Liver (tissue), 9 donors: ENCODE results near the gene MAPT. TPM values are rescaled to one million over a fixed set of nuclear protein-coding genes. Genes with fewer than 3 reads are reported as not detected.

ENCODE experiments used
- DNase-seq: peaks from one replicate; pipeline ENCODE4 v3.0.0-alpha.2; 2017; ENCODE audit warnings: low spot score
- H3K27ac ChIP-seq, 2 donors: one replicate each; pipeline ENCODE4 v1.7.0; 2013; ENCODE audit warnings: inconsistent platforms in 2 of 2, low read length in 2 of 2, control low read depth in 1 of 2, low read depth in 1 of 2, mild to moderate bottlenecking in 1 of 2
- H3K27me3 ChIP-seq, 4 donors: one replicate each; pipeline versions ENCODE4 v1.6.1 to v1.7.0; 2013; ENCODE audit warnings: low read length in 3 of 4, inconsistent platforms in 1 of 4, mild to moderate bottlenecking in 1 of 4, moderate library complexity in 1 of 4; ENCODE audit not compliant: control insufficient read depth in 4 of 4, insufficient read depth in 4 of 4
- H3K36me3 ChIP-seq, 4 donors: one replicate each; pipeline versions ENCODE4 v1.6.1 to v1.7.0; 2013; ENCODE audit warnings: low read length in 3 of 4, mild to moderate bottlenecking in 3 of 4, low read depth in 1 of 4, moderate library complexity in 1 of 4; ENCODE audit not compliant: control insufficient read depth in 4 of 4, insufficient read depth in 3 of 4
- H3K4me1 ChIP-seq, 4 donors: one replicate each; pipeline versions ENCODE4 v1.6.1 to v1.7.0; 2013; ENCODE audit warnings: low read length in 3 of 4, mild to moderate bottlenecking in 3 of 4, moderate library complexity in 1 of 4; ENCODE audit not compliant: control insufficient read depth in 4 of 4, insufficient read depth in 4 of 4
- H3K4me3 ChIP-seq, 3 donors: one replicate each; pipeline versions ENCODE4 v1.6.1 to v1.7.0; 2013; ENCODE audit warnings: low read length in 3 of 3, control low read depth in 1 of 3, low read depth in 1 of 3, mild to moderate bottlenecking in 1 of 3
- H3K9ac ChIP-seq, 2 donors: one replicate each; pipeline ENCODE4 v1.7.0; 2013; ENCODE audit warnings: low read length in 2 of 2, mild to moderate bottlenecking in 2 of 2, moderate library complexity in 2 of 2, control low read depth in 1 of 2, low read depth in 1 of 2
- H3K9me3 ChIP-seq, 4 donors: one replicate each; pipeline versions ENCODE4 v1.6.1 to v1.7.0; 2013; ENCODE audit warnings: low read length in 3 of 4; ENCODE audit not compliant: control insufficient read depth in 4 of 4
- ATF3 ChIP-seq: IDR thresholded peaks from 2 replicates; pipeline ENCODE4 v1.6.1; 2016; ENCODE audit warnings: antibody characterized with exemption
- EGR1 ChIP-seq, 2 donors: IDR thresholded peaks; 2 replicates each; pipeline ENCODE4 v1.6.1; 2016 to 2018; ENCODE audit warnings: antibody characterized with exemption in 2 of 2, low read depth in 2 of 2
- FOXA1 ChIP-seq: IDR thresholded peaks from 2 replicates; pipeline ENCODE4 v1.6.1; 2016; ENCODE audit warnings: antibody characterized with exemption
- FOXA2 ChIP-seq: IDR thresholded peaks from 2 replicates; pipeline ENCODE4 v1.6.1; 2016; ENCODE audit warnings: antibody characterized with exemption
- GABPA ChIP-seq, 2 donors: IDR thresholded peaks in 1 of 2; conservative IDR thresholded peaks in 1 of 2; 2 replicates each; pipeline ENCODE4 v1.6.1; 2016; ENCODE audit warnings: antibody characterized with exemption in 2 of 2, mild to moderate bottlenecking in 1 of 2, moderate library complexity in 1 of 2
- HNF4A ChIP-seq, 2 donors: conservative IDR thresholded peaks; 2 replicates each; pipeline ENCODE4 v1.6.1; 2016; ENCODE audit warnings: antibody characterized with exemption in 2 of 2, mild to moderate bottlenecking in 2 of 2
- HNF4G ChIP-seq: IDR thresholded peaks from 2 replicates; pipeline ENCODE4 v1.6.1; 2016; ENCODE audit warnings: antibody characterized with exemption
- JUND ChIP-seq, 2 donors: IDR thresholded peaks; 2 replicates each; pipeline ENCODE4 v1.6.1; 2016; ENCODE audit warnings: antibody characterized with exemption in 2 of 2
- MAX ChIP-seq: IDR thresholded peaks from 2 replicates; pipeline ENCODE4 v1.6.1; 2016; ENCODE audit warnings: antibody characterized with exemption
- NR2F2 ChIP-seq: IDR thresholded peaks from 2 replicates; pipeline ENCODE4 v1.6.1; 2016; ENCODE audit warnings: antibody characterized with exemption
- RAD21 ChIP-seq, 2 donors: IDR thresholded peaks; 2 replicates each; pipeline ENCODE4 v1.6.1; 2016; ENCODE audit warnings: antibody characterized with exemption in 2 of 2, mild to moderate bottlenecking in 2 of 2
- REST ChIP-seq: IDR thresholded peaks from 2 replicates; pipeline ENCODE4 v1.6.1; 2016; ENCODE audit warnings: antibody characterized with exemption, mild to moderate bottlenecking
- RXRA ChIP-seq, 2 donors: IDR thresholded peaks; 2 replicates each; pipeline ENCODE4 v1.6.1; 2017 to 2018; ENCODE audit warnings: antibody characterized with exemption in 2 of 2, mild to moderate bottlenecking in 1 of 2
- SP1 ChIP-seq: IDR thresholded peaks from 2 replicates; pipeline ENCODE4 v1.6.1; 2018; ENCODE audit warnings: antibody characterized with exemption, mild to moderate bottlenecking
- TAF1 ChIP-seq: conservative IDR thresholded peaks from 2 replicates; pipeline ENCODE4 v1.6.1; 2016; ENCODE audit warnings: antibody characterized with exemption, mild to moderate bottlenecking
- YY1 ChIP-seq: IDR thresholded peaks from 2 replicates; pipeline ENCODE4 v1.6.1; 2016; ENCODE audit warnings: antibody characterized with exemption, mild to moderate bottlenecking
- WGBS: extraction: QIAGEN DNeasy Blood & Tissue Kit; methylation state at CpG from one replicate; pipeline ENCODE4 v1.1.7; 2013; 5-methylcytosine and 5-hydroxymethylcytosine counted together
- polyA plus RNA-seq, 2 donors: library from polyadenylated mRNA; stranded (reverse) in 1 of 2; unstranded in 1 of 2; fragments of 200-250 nt in 1 of 2; fragments of >200 nt in 1 of 2; fragmentation: Nextera tagmentation in 1 of 2; extraction: Ambion mirVana in 1 of 2; gene quantifications; one replicate each; pipeline versions ENCODE4 v1.2.1 to v1.2.3, GENCODE V29; 2013 to 2015
- total RNA-seq, 2 donors: library from RNA; depleted of rRNA; stranded (reverse); fragments of >200 nt; gene quantifications; one replicate each; pipeline ENCODE4 v1.2.3, GENCODE V29; 2014
- TF ChIP-seq, protein P1 (sequence below): fragments of 150-350 bp; IDR thresholded peaks from 2 replicates; pipeline ENCODE4 v1.5.1; 2017; ENCODE audit warnings: improper control_type of control experiment, low read depth, low read length; ENCODE audit not compliant: missing input control
- TF ChIP-seq, protein P2 (sequence below): IDR thresholded peaks from 2 replicates; pipeline ENCODE4 v1.6.1; 2016; ENCODE audit warnings: antibody characterized with exemption
- donor health status: healthy.
- donor health status: healthy.
- donor health status: healthy.
- donor health status: healthy.
- donor health status: healthy.

Gene MAPT
- total and polyA plus RNA-seq, 4 donors: 0.05 to 0.67 (median 0.27) TPM

- no peak overlapping the region for H3K27ac ChIP-seq
- WGBS: 98% methylated on average over 2 of the region's 2 CpGs
- no peaks in the 10 kb centered on the region for H3K36me3 ChIP-seq
- TF ChIP-seq NR2F2: no peak
- no peak overlapping the region for H3K4me3 ChIP-seq
- no peaks in the 10 kb centered on the region for H3K27me3 ChIP-seq
- no peak for DNase-seq
- H3K4me1 ChIP-seq: no peaks in the 10 kb centered on the region
- H3K9me3 ChIP-seq: no peaks in the 10 kb centered on the region
- no peak overlapping the region for H3K9ac ChIP-seq
Measured at GRCh38 chr17:45976391-45976754, 82.0 kb downstream of the MAPT start.

DNA sequence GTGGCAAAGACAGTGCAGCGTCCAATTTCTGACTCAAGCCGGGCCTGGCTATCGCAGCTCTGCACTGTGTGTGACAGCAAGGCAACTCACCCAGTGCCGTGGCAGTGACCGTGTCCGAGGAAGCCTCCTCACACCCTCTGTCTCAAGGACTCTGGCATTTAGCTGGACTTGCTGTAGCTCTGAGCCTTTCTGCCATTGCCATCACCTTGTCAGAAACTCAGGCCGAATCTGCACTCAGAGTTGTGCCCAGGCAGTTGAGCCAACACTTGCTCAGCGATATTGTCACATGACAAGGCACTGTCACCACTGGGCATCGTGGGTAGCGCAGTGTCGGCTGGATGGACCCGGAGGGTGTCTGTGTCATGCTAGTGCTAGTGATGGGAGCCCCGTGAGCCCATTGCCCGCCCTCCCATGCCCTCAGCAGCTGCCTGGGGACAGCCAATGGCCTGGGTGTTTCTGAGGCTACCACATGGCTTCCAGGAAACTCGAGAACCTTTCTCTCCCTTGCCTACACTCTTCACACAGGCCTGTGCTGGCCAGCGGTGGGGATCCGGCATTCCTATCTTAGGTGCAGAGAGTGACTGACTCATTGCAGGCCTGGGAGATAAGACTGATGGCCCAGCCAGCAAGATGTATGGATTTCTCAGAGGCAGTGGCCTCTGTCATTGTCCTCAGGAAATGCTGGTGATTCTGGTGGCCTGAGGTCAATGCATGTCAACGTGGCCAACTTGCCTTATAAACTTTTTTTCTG lies 82.6 kb downstream of the MAPT start:
- H3K4me3 ChIP-seq: no peak overlapping the region
- H3K9ac ChIP-seq: no peak overlapping the region
- WGBS: 89% methylated on average over 18 of the region's 18 CpGs
- TF ChIP-seq YY1 (no peak), HNF4A (conservative IDR thresholded peaks at IDR 0.05) (no peak), ATF3 (no peak), HNF4G (no peak), FOXA1 (no peak), REST (no peak), NR2F2 (no peak), EGR1 (IDR thresholded peaks at IDR 0.05; ENCODE audit: low read depth in 2 of 2) (no peak), MAX (no peak), TAF1 (no peak), JUND (IDR thresholded peaks at IDR 0.05) (no peak), RXRA (IDR thresholded peaks at IDR 0.05) (no peak), FOXA2 (no peak), RAD21 (IDR thresholded peaks at IDR 0.05) (no peak), SP1 (no peak), GABPA (IDR thresholded peaks at IDR 0.05 in 1 of 2, conservative IDR thresholded peaks at IDR 0.05 in 1 of 2) (no peak)
- TF ChIP-seq, protein P1, sequence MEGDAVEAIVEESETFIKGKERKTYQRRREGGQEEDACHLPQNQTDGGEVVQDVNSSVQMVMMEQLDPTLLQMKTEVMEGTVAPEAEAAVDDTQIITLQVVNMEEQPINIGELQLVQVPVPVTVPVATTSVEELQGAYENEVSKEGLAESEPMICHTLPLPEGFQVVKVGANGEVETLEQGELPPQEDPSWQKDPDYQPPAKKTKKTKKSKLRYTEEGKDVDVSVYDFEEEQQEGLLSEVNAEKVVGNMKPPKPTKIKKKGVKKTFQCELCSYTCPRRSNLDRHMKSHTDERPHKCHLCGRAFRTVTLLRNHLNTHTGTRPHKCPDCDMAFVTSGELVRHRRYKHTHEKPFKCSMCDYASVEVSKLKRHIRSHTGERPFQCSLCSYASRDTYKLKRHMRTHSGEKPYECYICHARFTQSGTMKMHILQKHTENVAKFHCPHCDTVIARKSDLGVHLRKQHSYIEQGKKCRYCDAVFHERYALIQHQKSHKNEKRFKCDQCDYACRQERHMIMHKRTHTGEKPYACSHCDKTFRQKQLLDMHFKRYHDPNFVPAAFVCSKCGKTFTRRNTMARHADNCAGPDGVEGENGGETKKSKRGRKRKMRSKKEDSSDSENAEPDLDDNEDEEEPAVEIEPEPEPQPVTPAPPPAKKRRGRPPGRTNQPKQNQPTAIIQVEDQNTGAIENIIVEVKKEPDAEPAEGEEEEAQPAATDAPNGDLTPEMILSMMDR: no peak
- TF ChIP-seq, protein P2, sequence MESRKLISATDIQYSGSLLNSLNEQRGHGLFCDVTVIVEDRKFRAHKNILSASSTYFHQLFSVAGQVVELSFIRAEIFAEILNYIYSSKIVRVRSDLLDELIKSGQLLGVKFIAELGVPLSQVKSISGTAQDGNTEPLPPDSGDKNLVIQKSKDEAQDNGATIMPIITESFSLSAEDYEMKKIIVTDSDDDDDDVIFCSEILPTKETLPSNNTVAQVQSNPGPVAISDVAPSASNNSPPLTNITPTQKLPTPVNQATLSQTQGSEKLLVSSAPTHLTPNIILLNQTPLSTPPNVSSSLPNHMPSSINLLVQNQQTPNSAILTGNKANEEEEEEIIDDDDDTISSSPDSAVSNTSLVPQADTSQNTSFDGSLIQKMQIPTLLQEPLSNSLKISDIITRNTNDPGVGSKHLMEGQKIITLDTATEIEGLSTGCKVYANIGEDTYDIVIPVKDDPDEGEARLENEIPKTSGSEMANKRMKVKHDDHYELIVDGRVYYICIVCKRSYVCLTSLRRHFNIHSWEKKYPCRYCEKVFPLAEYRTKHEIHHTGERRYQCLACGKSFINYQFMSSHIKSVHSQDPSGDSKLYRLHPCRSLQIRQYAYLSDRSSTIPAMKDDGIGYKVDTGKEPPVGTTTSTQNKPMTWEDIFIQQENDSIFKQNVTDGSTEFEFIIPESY: no peak
- H3K27me3 ChIP-seq: no peaks in the 10 kb centered on the region
- H3K27ac ChIP-seq: no peak overlapping the region
- H3K9me3 ChIP-seq: no peaks in the 10 kb centered on the region
- no peaks in the 10 kb centered on the region for H3K4me1 ChIP-seq
- no peaks in the 10 kb centered on the region for H3K36me3 ChIP-seq
- DNase-seq: no peak
